HepG2 (cell line): ENCODE measurements around the gene TRPT1. TPM values are rescaled to one million over a fixed set of nuclear protein-coding genes. Genes with fewer than 3 reads are reported as not detected.
A peak's percentile ranks its signal among the peaks of the same experiment; 100 is the strongest.

Source experiments
- AGO1 ChIP-seq: fragments of 200-400 bp; formaldehyde crosslinking; IDR thresholded peaks from 2 replicates; pipeline ENCODE4 v1.6.1; 2017; ENCODE audit warnings: mild to moderate bottlenecking, low read depth, low read length, moderate library complexity; ENCODE audit not compliant: poor library complexity, severe bottlenecking
- AGO2 ChIP-seq: fragments of 200-400 bp; formaldehyde crosslinking; optimal IDR thresholded peaks from 2 replicates; pipeline ENCODE3; 2017; ENCODE audit warnings: mild to moderate bottlenecking, low read depth, low read length, moderate library complexity
- ATF2 ChIP-seq: sonication (generic); formaldehyde crosslinking; IDR thresholded peaks from 2 replicates; pipeline ENCODE4 v1.4.0; 2020; ENCODE audit warnings: missing genetic modification reagents
- BCLAF1 ChIP-seq: fragments of 450-650 bp; IDR thresholded peaks from 2 replicates; pipeline ENCODE4 v1.6.1; 2017; ENCODE audit warnings: mild to moderate bottlenecking
- EP300 ChIP-seq, 3 experiments: sonication (generic) in 1 of 3; formaldehyde crosslinking in 1 of 3; IDR thresholded peaks; 2 replicates each; pipeline versions ENCODE4 v1.5.1 to v1.6.1; 2011 to 2020; ENCODE audit warnings: low read depth in 2 of 3, low read length in 2 of 3, borderline replicate concordance in 1 of 3, improper control_type of control experiment in 1 of 3, mild to moderate bottlenecking in 1 of 3, missing genetic modification reagents in 1 of 3, moderate library complexity in 1 of 3
- JUNB ChIP-seq: sonication (generic); formaldehyde crosslinking; IDR thresholded peaks from 2 replicates; pipeline ENCODE4 v1.8.0; 2022; ENCODE audit warnings: missing genetic modification reagents, mild to moderate bottlenecking, borderline replicate concordance
- MAFK ChIP-seq, 2 experiments: IDR thresholded peaks in 1 of 2; conservative IDR thresholded peaks in 1 of 2; 2 replicates each; pipeline ENCODE4 v1.6.1; 2011; ENCODE audit warnings: improper control_type of control experiment in 2 of 2, low read length in 2 of 2
- MXD4 ChIP-seq: IDR thresholded peaks from 2 replicates; pipeline ENCODE4 v1.6.1; 2016; ENCODE audit warnings: mild to moderate bottlenecking, missing biosample characterization, missing genetic modification reagents
- PHB2 ChIP-seq: fragments of 450-650 bp; IDR thresholded peaks from 2 replicates; pipeline ENCODE4 v1.6.1; 2018; ENCODE audit not compliant: partially characterized antibody
- RFX5 ChIP-seq: IDR thresholded peaks from 2 replicates; pipeline ENCODE4 v1.6.1; 2011; ENCODE audit warnings: low read depth, low read length, improper control_type of control experiment
- SMARCE1 ChIP-seq: fragments of 450-650 bp; IDR thresholded peaks from 2 replicates; pipeline ENCODE4 v1.6.1; 2017; ENCODE audit warnings: borderline replicate concordance
- ZBTB20 ChIP-seq: sonication (generic); formaldehyde crosslinking; IDR thresholded peaks from 2 replicates; pipeline ENCODE4 v1.8.1; 2023; ENCODE audit warnings: missing genetic modification reagents, low read depth, mild to moderate bottlenecking, borderline replicate concordance
- ZNF142 ChIP-seq: sonication (generic); formaldehyde crosslinking; IDR thresholded peaks from 2 replicates; pipeline ENCODE4 v1.4.0; 2020; ENCODE audit warnings: missing genetic modification reagents
- ZNF18 ChIP-seq: sonication (generic); formaldehyde crosslinking; IDR thresholded peaks from 2 replicates; pipeline ENCODE4 v1.8.0; 2022; ENCODE audit warnings: mild to moderate bottlenecking, missing genetic modification reagents; ENCODE audit not compliant: insufficient replicate concordance
- ZNF550 ChIP-seq: sonication (generic); formaldehyde crosslinking; IDR thresholded peaks from 2 replicates; pipeline ENCODE4 v1.4.0; 2020; ENCODE audit warnings: mild to moderate bottlenecking, missing genetic modification reagents, borderline replicate concordance
- polyA plus RNA-seq, 8 experiments: library from polyadenylated mRNA; depleted of rRNA in 3 of 8; stranded (reverse) in 7 of 8; unstranded in 1 of 8; fragments of >200 nt; fragmentation: Illumina TruSeq in 4 of 8; extraction: Trizol in 4 of 8; gene quantifications; 2 replicates each; pipeline versions ENCODE4 v1.2.1 to v1.2.3, GENCODE V29; 2011 to 2016; ENCODE audit warnings: low read depth in 4 of 8, missing spikeins in 1 of 8, mixed read lengths in 1 of 8; ENCODE audit not compliant: insufficient read depth in 1 of 8
- total RNA-seq, 5 experiments: library from RNA; depleted of rRNA; stranded (reverse); fragments of >200 nt; fragmentation: Illumina TruSeq; extraction: Trizol; gene quantifications; 2 replicates each; pipeline ENCODE4 v1.2.3, GENCODE V29; 2016; ENCODE audit warnings: low read depth in 1 of 5

TRPT1 gene
- total and polyA plus RNA-seq, 2 of the 13 experiments (the other 11 are each of a cell fraction or from before 2014, with no cell fraction given), result 24.8 to 40.7 TPM

GRCh38 chr11:64223001-64223651, 2.9 kb downstream of the TRPT1 start (continued):
- TF ChIP-seq ZNF142 (CRISPR knock-in tag) (no peak), BCLAF1 (no peak), RFX5 (no peak), ZNF18 (CRISPR knock-in tag) (no peak), ZNF550 (CRISPR knock-in tag) (no peak), EP300 (IDR thresholded peaks at IDR 0.05; ENCODE audit: low read depth in 2 of 2, low read length in 2 of 2) (no peak), EP300 (CRISPR knock-in tag; IDR thresholded peaks at IDR 0.05; ENCODE audit: borderline replicate concordance) (no peak), ATF2 (no peak), AGO1 (no peak), MXD4 (CRISPR knock-in tag) (no peak), PHB2 (no peak), AGO2 (peak; percentile 84), MAFK (conservative IDR thresholded peaks at IDR 0.05 in 1 of 2, IDR thresholded peaks at IDR 0.05 in 1 of 2; ENCODE audit: low read length in 2 of 2) (no peak), SMARCE1 (no peak), JUNB (CRISPR knock-in tag) (no peak), ZBTB20 (CRISPR knock-in tag) (no peak)
